WERI-Rb-1 (cell line): ENCODE data around the gene ZDHHC22.

Experiments
- DNase-seq: peaks from one replicate; pipeline ENCODE4 v3.0.0-alpha.2; 2020
- H3K27ac ChIP-seq: fragments of 250-450 bp; sonication (Bioruptor Pico); 2 replicates; pipeline ENCODE4 v1.5.1; 2020; ENCODE audit warnings: mild to moderate bottlenecking, moderate library complexity
- H3K27me3 ChIP-seq: fragments of 250-450 bp; sonication (Bioruptor Pico); 2 replicates; pipeline ENCODE4 v1.5.1; 2021; ENCODE audit warnings: mild to moderate bottlenecking, low read depth, moderate library complexity; ENCODE audit not compliant: insufficient read depth, severe bottlenecking
- H3K36me3 ChIP-seq: fragments of 250-450 bp; sonication (Bioruptor Pico); 2 replicates; pipeline ENCODE4 v1.5.1; 2020; ENCODE audit warnings: mild to moderate bottlenecking, moderate library complexity
- H3K4me3 ChIP-seq: 2 replicates; pipeline ENCODE4 v1.5.1; 2011; ENCODE audit warnings: low read depth, mild to moderate bottlenecking, control low read depth, low read length
- H3K9me3 ChIP-seq: fragments of 250-450 bp; sonication (Bioruptor Pico); 2 replicates; pipeline ENCODE4 v1.5.1; 2021; ENCODE audit warnings: mild to moderate bottlenecking, moderate library complexity; ENCODE audit not compliant: severe bottlenecking
- TF ChIP-seq, protein P1 (sequence below): IDR thresholded peaks from 2 replicates; pipeline ENCODE4 v1.5.1; 2011; ENCODE audit warnings: low read depth, mild to moderate bottlenecking, control low read depth, inconsistent platforms, low read length

Gene ZDHHC22

DNA sequence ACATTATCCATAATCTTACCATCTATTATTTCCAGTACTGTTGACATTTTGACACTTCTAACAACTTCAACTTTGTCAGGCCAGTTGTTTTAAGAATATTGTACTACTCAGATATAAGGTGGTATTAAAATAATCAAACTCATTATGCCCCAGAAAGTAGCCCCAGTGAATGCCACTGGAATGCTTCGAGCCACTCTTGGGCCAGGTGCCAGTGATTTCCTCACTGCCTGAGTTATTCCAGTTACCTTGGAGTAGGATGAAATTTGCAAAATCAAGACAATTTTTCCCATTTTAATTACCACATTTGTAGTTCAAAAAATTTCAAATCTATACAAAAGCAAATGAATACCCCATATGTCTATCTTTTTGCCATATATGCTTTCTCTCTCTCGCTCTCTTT is 34.4 kb downstream of the ZDHHC22 start:
- no peaks in the 10 kb centered on the region for H3K27me3 ChIP-seq
- H3K36me3 ChIP-seq, result peaks cover 47% of the 10 kb centered on the region
- no peak for DNase-seq
- no peaks in the 10 kb centered on the region for H3K9me3 ChIP-seq
- H3K4me3 ChIP-seq, result no peak overlapping the region
- peak overlapping the region; percentile 74 for H3K27ac ChIP-seq
- TF ChIP-seq, protein P1, sequence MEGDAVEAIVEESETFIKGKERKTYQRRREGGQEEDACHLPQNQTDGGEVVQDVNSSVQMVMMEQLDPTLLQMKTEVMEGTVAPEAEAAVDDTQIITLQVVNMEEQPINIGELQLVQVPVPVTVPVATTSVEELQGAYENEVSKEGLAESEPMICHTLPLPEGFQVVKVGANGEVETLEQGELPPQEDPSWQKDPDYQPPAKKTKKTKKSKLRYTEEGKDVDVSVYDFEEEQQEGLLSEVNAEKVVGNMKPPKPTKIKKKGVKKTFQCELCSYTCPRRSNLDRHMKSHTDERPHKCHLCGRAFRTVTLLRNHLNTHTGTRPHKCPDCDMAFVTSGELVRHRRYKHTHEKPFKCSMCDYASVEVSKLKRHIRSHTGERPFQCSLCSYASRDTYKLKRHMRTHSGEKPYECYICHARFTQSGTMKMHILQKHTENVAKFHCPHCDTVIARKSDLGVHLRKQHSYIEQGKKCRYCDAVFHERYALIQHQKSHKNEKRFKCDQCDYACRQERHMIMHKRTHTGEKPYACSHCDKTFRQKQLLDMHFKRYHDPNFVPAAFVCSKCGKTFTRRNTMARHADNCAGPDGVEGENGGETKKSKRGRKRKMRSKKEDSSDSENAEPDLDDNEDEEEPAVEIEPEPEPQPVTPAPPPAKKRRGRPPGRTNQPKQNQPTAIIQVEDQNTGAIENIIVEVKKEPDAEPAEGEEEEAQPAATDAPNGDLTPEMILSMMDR, result no peak

DNA sequence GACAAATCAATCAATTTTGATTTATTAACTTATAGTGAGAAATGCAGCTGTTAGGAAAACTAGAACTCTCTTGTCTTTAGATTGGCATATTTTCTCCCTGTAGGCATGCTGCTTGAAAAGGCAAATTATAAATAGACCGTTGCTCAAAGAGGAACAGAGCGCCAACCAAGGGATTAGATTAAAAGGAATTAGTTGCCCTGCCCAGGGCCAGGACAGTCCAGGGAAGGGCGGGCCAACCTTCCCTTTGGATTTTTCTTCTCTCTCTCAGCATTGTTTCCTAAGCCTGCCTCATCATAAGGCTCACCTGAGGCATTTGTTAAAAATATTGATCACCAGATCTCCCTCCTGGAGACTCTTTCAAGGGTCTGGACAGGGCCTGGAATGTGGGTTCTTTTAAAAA is 34.9 kb downstream of the ZDHHC22 start:
- TF ChIP-seq, protein P1, result no peak
- DNase-seq, result peak; percentile 56
- Histone ChIP-seq H3K4me3 (no peak overlapping the region), H3K27ac (peak overlapping the region; percentile 74), H3K27me3 (no peaks in the 10 kb centered on the region), H3K9me3 (no peaks in the 10 kb centered on the region), H3K36me3 (peaks cover 47% of the 10 kb centered on the region)

DNA sequence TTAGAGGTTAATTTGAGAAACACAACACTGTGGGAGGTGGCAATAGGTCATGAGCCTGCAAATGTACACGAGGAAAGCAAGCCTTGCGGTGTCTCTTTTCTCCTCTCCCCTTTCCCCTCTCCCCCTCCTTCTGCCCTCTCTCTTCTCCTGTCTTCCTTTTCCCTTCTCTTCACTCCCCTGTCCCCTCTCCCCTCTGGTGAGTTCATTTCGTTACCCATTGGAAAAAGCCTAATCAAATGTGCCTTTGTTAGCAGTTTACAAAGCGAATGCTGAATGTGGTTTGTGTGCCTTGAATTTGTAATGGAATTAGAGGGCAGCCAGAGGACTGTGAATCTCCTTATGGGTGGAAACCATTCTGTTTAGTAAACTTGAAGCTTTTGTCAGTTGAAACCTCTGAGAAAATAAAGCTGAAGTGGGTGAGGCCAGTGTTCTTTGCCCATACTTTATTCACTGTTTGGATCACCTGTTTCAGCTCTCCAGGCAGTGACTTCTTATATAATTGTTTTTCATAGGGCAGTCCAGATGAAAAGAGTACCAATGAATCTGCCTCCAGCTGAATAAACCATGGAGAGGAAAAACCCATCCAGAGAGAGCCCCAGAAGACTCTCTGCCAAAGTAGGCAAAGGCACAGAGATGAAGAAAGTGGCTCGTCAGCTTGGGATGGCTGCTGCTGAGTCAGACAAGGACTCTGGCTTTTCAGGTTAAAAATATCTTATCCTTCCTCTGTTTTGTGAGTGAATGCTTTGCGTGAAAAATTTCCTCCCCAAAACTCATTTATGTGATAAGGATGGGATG is 36.2 kb downstream of the ZDHHC22 start:
- peaks cover 41% of the 10 kb centered on the region for H3K36me3 ChIP-seq
- no peak overlapping the region for H3K4me3 ChIP-seq
- TF ChIP-seq, protein P1, result no peak
- peak overlapping the region; percentile 74 for H3K27ac ChIP-seq
- DNase-seq, result no peak
- no peaks in the 10 kb centered on the region for H3K9me3 ChIP-seq
- H3K27me3 ChIP-seq, result no peaks in the 10 kb centered on the region

DNA sequence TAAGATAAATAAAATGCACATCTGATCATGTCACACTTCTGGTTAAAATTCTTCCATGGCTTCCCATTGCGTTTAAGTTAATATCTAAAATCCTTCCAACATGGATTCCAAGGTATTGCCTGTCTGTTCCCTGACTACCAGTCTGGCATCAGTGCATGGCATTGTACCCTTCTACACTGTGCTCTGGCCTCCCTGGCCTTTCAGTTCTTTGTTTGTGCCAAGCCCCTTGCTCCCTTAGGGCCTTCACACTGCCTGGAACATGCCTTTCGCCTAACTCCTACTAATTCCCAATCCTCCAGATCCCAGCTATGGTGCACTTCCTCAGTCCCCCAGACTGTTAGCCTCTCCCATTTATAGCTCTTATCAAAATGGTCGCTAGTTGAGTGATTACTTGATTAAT is 37.2 kb downstream of the ZDHHC22 start:
- H3K27ac ChIP-seq, result peak overlapping the region; percentile 74
- DNase-seq, result no peak
- H3K4me3 ChIP-seq, result no peak overlapping the region
- H3K27me3 ChIP-seq, result no peaks in the 10 kb centered on the region
- no peaks in the 10 kb centered on the region for H3K9me3 ChIP-seq
- peaks cover 34% of the 10 kb centered on the region for H3K36me3 ChIP-seq
- TF ChIP-seq, protein P1, result no peak

DNA sequence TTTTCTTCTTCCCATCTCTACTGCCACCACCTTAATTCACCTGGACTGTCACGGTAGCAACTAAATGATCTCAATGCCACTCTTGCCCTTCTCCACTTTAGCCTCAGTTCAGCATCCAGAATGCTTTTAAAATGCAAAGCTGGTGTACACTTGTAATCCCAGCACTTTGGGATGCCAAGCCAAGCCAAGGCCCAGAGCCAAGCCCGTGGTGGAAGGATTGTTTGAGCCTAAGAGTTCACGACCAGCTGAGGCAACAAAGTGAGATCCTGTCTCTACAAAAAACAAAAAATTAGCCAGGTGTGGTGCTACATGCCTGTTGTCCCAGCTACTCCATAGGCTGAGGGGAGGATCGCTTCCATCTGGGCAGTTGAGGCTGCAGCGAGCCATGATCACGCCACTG is 37.6 kb downstream of the ZDHHC22 start:
- no peak for DNase-seq
- TF ChIP-seq, protein P1, result no peak
- peak overlapping the region; percentile 74 for H3K27ac ChIP-seq
- peaks cover 30% of the 10 kb centered on the region for H3K36me3 ChIP-seq
- H3K4me3 ChIP-seq, result no peak overlapping the region
- H3K27me3 ChIP-seq, result no peaks in the 10 kb centered on the region
- H3K9me3 ChIP-seq, result no peaks in the 10 kb centered on the region

DNA sequence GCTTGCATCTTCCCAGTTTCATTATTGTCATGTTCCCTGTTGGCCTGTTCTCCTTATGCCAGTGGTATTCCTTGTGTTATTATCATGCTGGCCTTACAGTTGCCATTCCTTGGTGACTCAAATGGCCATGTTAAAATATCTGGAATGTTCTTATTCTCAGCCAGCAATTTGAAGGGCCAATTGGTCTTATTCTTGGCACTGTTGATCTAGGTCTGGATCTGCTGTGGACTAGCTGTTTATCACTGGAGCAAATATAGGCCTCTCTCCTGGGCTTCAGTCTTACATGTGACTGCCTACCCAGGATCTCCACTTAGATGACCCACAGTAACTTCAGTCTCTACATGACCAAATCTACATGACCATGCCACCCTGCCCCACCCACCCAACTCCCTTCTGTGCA is 38.1 kb downstream of the ZDHHC22 start:
- Histone ChIP-seq H3K27ac (no peak overlapping the region), H3K4me3 (no peak overlapping the region), H3K36me3 (peaks cover 25% of the 10 kb centered on the region), H3K9me3 (no peaks in the 10 kb centered on the region), H3K27me3 (no peaks in the 10 kb centered on the region)
- no peak for DNase-seq
- TF ChIP-seq, protein P1, result no peak
